ENCODE results near the gene TNFRSF25. TPM values are rescaled to one million over a fixed set of nuclear protein-coding genes. Genes with fewer than 3 reads are reported as not detected.

TNFRSF25 gene
- total RNA-seq, 1 experiment from 2014 or later: 19.4 TPM

- peaks cover 19 to 51% (median 49%) of the 10 kb centered on the region in 3 experiments; a peak in 6 of 7 replicates for H3K36me3 Mint-ChIP-seq (ENCODE audit: insufficient read depth in 1 of 3, low read depth in 3 of 3)
- H3K79me1 ChIP-seq (ENCODE audit: insufficient read depth, low read depth, low read length, poor library complexity, severe bottlenecking): no peaks in the 10 kb centered on the region
- no peak for DNase-seq
- no peak overlapping the region for H3K14ac ChIP-seq (ENCODE audit: insufficient read depth, low read length)
- H3K9ac ChIP-seq (ENCODE audit: extremely low read depth, insufficient read length, low read length): no peak overlapping the region
- no peak overlapping the region for H3K4me2 ChIP-seq (ENCODE audit: insufficient read depth, insufficient read length, low read length)
- H2BK15ac ChIP-seq (ENCODE audit: low read depth, low read length): no peak overlapping the region
- H2BK120ac ChIP-seq (ENCODE audit: low read depth, low read length, poor library complexity, severe bottlenecking): no peak overlapping the region
- no peak overlapping the region for H3T11ph ChIP-seq (ENCODE audit: low read length)
- H3K79me2 ChIP-seq (ENCODE audit: insufficient read depth, low read length): no peaks in the 10 kb centered on the region
- H4K5ac ChIP-seq (ENCODE audit: insufficient read length, low read depth, low read length): no peak overlapping the region
- H3K9me3 ChIP-seq (ENCODE audit: control insufficient read depth, low read depth, low read length): no peaks in the 10 kb centered on the region
- no peaks in the 10 kb centered on the region for H3K9me3 Mint-ChIP-seq
- no peak overlapping the region for H3K18ac ChIP-seq (ENCODE audit: insufficient read length, low read depth, low read length)
- H4K8ac ChIP-seq (replicated peaks; ENCODE audit: insufficient read length, low read depth, low read length): no peak overlapping the region
- no peak overlapping the region for H3K4me3 Mint-ChIP-seq
- no peak overlapping the region for H3K23ac ChIP-seq (ENCODE audit: insufficient read length, low read depth, low read length)
- H3K27ac Mint-ChIP-seq: no peak overlapping the region; a peak in 1 of 7 replicates
- H2AFZ ChIP-seq (ENCODE audit: low read length): no peak overlapping the region
- no CpG with 5 or more reads among the region's 13 CpGs for WGBS (ENCODE audit: extremely low coverage, insufficient read length, low lambda C conversion rate)
- no peaks in the 10 kb centered on the region; the same call in 1 of the 2 replicates for H3K4me1 ChIP-seq (ENCODE audit: insufficient read depth, low read length)
- H3K27me3 Mint-ChIP-seq (ENCODE audit: low read depth): no peaks in the 10 kb centered on the region; the same call in 1 of the 2 replicates
- H3K27ac ChIP-seq (ENCODE audit: insufficient read length, low read depth, low read length): no peak overlapping the region
- no peaks in the 10 kb centered on the region for H3K27me3 ChIP-seq (ENCODE audit: insufficient read depth, low read length)
- H3K56ac ChIP-seq (ENCODE audit: insufficient read length, low read depth, low read length): no peak overlapping the region
- no peak overlapping the region for H2BK20ac ChIP-seq (ENCODE audit: low read depth, low read length, poor library complexity, severe bottlenecking)
- H3K4me1 Mint-ChIP-seq: peaks cover 3 to 25% of the 10 kb centered on the region in 2 experiments; a peak in 3 of 4 replicates
- no peaks in the 10 kb centered on the region for H4K20me1 ChIP-seq (ENCODE audit: control insufficient read depth, insufficient read depth, insufficient read length)
- H2BK5ac ChIP-seq (ENCODE audit: insufficient read length, low read length): no peak overlapping the region
- no peak overlapping the region for H4K91ac ChIP-seq (ENCODE audit: insufficient read length, low read depth, low read length)
- TF ChIP-seq CTCF (conservative IDR thresholded peaks at IDR 0.05): no peak
- no peaks in the 10 kb centered on the region for H3K23me2 ChIP-seq (ENCODE audit: insufficient read length, low read depth, low read length, poor library complexity, severe bottlenecking)
- no peak overlapping the region for H3K4ac ChIP-seq (ENCODE audit: low read depth, low read length)
- no peak overlapping the region for H2BK12ac ChIP-seq (ENCODE audit: insufficient read length, low read depth, low read length)
- no peak overlapping the region for H2AK5ac ChIP-seq (ENCODE audit: insufficient read length, low read length)
Observed at GRCh38 chr1:6468729-6469461, 2.9 kb upstream of the TNFRSF25 start.

All from H9 (cell line).